ENCODE data around the gene SLC23A3. TPM values are rescaled to one million over a fixed set of nuclear protein-coding genes. Genes with fewer than 3 reads are reported as not detected.

Gene SLC23A3
- total and polyA plus RNA-seq, 2 experiments from 2014 or later, result 0.58 to 1.2 TPM

- Histone ChIP-seq H3K9me3 (ENCODE audit: low read depth) (no peaks in the 10 kb centered on the region), H3K4me3 (no peak overlapping the region), H4K20me1 (ENCODE audit: insufficient read depth) (no peaks in the 10 kb centered on the region), H3K4me1 (ENCODE audit: insufficient read depth) (no peaks in the 10 kb centered on the region), H3K36me3 (ENCODE audit: low read depth) (no peaks in the 10 kb centered on the region), H3F3A (ENCODE audit: insufficient read depth) (no peaks in the 10 kb centered on the region), H2AFZ (no peak overlapping the region), H3K27ac (no peak overlapping the region), H3K9me2 (ENCODE audit: insufficient read depth) (no peaks in the 10 kb centered on the region), H3K27me3 (replicated peaks; ENCODE audit: insufficient read depth) (peaks cover 2% of the 10 kb centered on the region; the same call in 1 of the 2 replicates), H3K4me2 (ENCODE audit: unreplicated experiment) (no peak overlapping the region), H3K79me2 (ENCODE audit: insufficient read depth) (no peaks in the 10 kb centered on the region), H3K9ac (no peak overlapping the region)
- no peak for TF ChIP-seq EZH2 (IDR thresholded peaks at IDR 0.05; ENCODE audit: insufficient read depth, poor library complexity, severe bottlenecking)
- no peak for TF ChIP-seq EZH2phosphoT487 (IDR thresholded peaks at IDR 0.05; ENCODE audit: insufficient read depth, low read depth)
- 70 to 73% methylated on average over 12 of the region's 12 CpGs for WGBS, 2 experiments (ENCODE audit: low coverage in 1 of 2, low lambda C conversion rate in 2 of 2, missing lambda C conversion rate in 2 of 2)
- in situ Hi-C loops (cut with MboI), result no loop called here
- DNase-seq, result no peak
These were observed 29.8 kb upstream of the SLC23A3 start for GRCh38 chr2:219199470-219200211.

GRCh38 chr2:219198974-219199373, 29.1 kb upstream of the SLC23A3 start:
- Histone ChIP-seq H3K9me2 (ENCODE audit: insufficient read depth) (no peaks in the 10 kb centered on the region), H3K36me3 (ENCODE audit: low read depth) (no peaks in the 10 kb centered on the region), H3K79me2 (ENCODE audit: insufficient read depth) (no peaks in the 10 kb centered on the region), H3K27me3 (replicated peaks; ENCODE audit: insufficient read depth) (peaks cover 5% of the 10 kb centered on the region; the same call in 1 of the 2 replicates), H3K4me2 (ENCODE audit: unreplicated experiment) (no peak overlapping the region), H4K20me1 (ENCODE audit: insufficient read depth) (no peaks in the 10 kb centered on the region), H3F3A (ENCODE audit: insufficient read depth) (no peaks in the 10 kb centered on the region), H2AFZ (no peak overlapping the region), H3K9ac (no peak overlapping the region), H3K4me1 (ENCODE audit: insufficient read depth) (no peaks in the 10 kb centered on the region), H3K4me3 (no peak overlapping the region), H3K27ac (no peak overlapping the region), H3K9me3 (ENCODE audit: low read depth) (no peaks in the 10 kb centered on the region)
- TF ChIP-seq EZH2 (IDR thresholded peaks at IDR 0.05; ENCODE audit: insufficient read depth, poor library complexity, severe bottlenecking), result no peak
- TF ChIP-seq EZH2phosphoT487 (IDR thresholded peaks at IDR 0.05; ENCODE audit: insufficient read depth, low read depth), result no peak
- in situ Hi-C loops (cut with MboI), result no loop called here
- no peak for DNase-seq
- 61 to 71% methylated on average over 5 of the region's 5 CpGs for WGBS, 2 experiments (ENCODE audit: low coverage in 1 of 2, low lambda C conversion rate in 2 of 2, missing lambda C conversion rate in 2 of 2)

- WGBS, 2 experiments (ENCODE audit: low coverage in 1 of 2, low lambda C conversion rate in 2 of 2, missing lambda C conversion rate in 2 of 2), result 88 to 92% methylated on average over 1 of the region's 1 CpG
- Histone ChIP-seq H3K4me2 (ENCODE audit: unreplicated experiment) (no peak overlapping the region), H3K27ac (no peak overlapping the region), H3F3A (ENCODE audit: insufficient read depth) (no peaks in the 10 kb centered on the region), H3K36me3 (ENCODE audit: low read depth) (no peaks in the 10 kb centered on the region), H3K79me2 (ENCODE audit: insufficient read depth) (no peaks in the 10 kb centered on the region), H4K20me1 (ENCODE audit: insufficient read depth) (no peaks in the 10 kb centered on the region), H2AFZ (no peak overlapping the region), H3K9me3 (ENCODE audit: low read depth) (no peaks in the 10 kb centered on the region), H3K9ac (no peak overlapping the region), H3K9me2 (ENCODE audit: insufficient read depth) (no peaks in the 10 kb centered on the region), H3K27me3 (replicated peaks; ENCODE audit: insufficient read depth) (peaks cover 5% of the 10 kb centered on the region; the same call in 1 of the 2 replicates), H3K4me3 (no peak overlapping the region), H3K4me1 (ENCODE audit: insufficient read depth) (no peaks in the 10 kb centered on the region)
- DNase-seq, result no peak
- in situ Hi-C loops (cut with MboI), result no loop called here
- TF ChIP-seq EZH2 (IDR thresholded peaks at IDR 0.05; ENCODE audit: insufficient read depth, poor library complexity, severe bottlenecking) (no peak), EZH2phosphoT487 (IDR thresholded peaks at IDR 0.05; ENCODE audit: insufficient read depth, low read depth) (no peak)
These were observed 27.6 kb upstream of the SLC23A3 start for GRCh38 chr2:219197388-219197787.

- TF ChIP-seq EZH2 (IDR thresholded peaks at IDR 0.05; ENCODE audit: insufficient read depth, poor library complexity, severe bottlenecking) (no peak), EZH2phosphoT487 (IDR thresholded peaks at IDR 0.05; ENCODE audit: insufficient read depth, low read depth) (no peak)
- in situ Hi-C loops (cut with MboI), result no loop called here
- WGBS, 2 experiments (ENCODE audit: low coverage in 1 of 2, low lambda C conversion rate in 2 of 2, missing lambda C conversion rate in 2 of 2), result 77 to 90% methylated on average over 6 to 7 of the region's 7 CpGs
- no peaks in the 10 kb centered on the region for H3K79me2 ChIP-seq (ENCODE audit: insufficient read depth)
- H3K36me3 ChIP-seq (ENCODE audit: low read depth), result peaks cover 30% of the 10 kb centered on the region
- no peaks in the 10 kb centered on the region for H3K9me3 ChIP-seq (ENCODE audit: low read depth)
- H3K27ac ChIP-seq, result no peak overlapping the region
- H2AFZ ChIP-seq, result no peak overlapping the region
- no peaks in the 10 kb centered on the region for H3K4me1 ChIP-seq (ENCODE audit: insufficient read depth)
- H3K27me3 ChIP-seq (replicated peaks; ENCODE audit: insufficient read depth), result no peaks in the 10 kb centered on the region
- DNase-seq, result no peak
- peaks cover 20% of the 10 kb centered on the region for H3F3A ChIP-seq (ENCODE audit: insufficient read depth)
- no peak overlapping the region for H3K4me2 ChIP-seq (ENCODE audit: unreplicated experiment)
- no peak overlapping the region for H3K4me3 ChIP-seq
- H4K20me1 ChIP-seq (ENCODE audit: insufficient read depth), result 0 out of 2 replicates have a peak, but pooled peaks cover 5% of the 10 kb centered on the region
- H3K9ac ChIP-seq, result no peak overlapping the region
- H3K9me2 ChIP-seq (ENCODE audit: insufficient read depth), result no peaks in the 10 kb centered on the region
These were observed 17.1 kb upstream of the SLC23A3 start for GRCh38 chr2:219186754-219187456.

Data from GM23248 (cell line).